HG02759 (cell line): ENCODE results near the gene RGS2.

Source experiments
- ATAC-seq: cut with Tn5 transposase; IDR thresholded peaks from one replicate; pipeline ENCODE4 v1.9.1; 2021; ENCODE audit warnings: mild to moderate bottlenecking, moderate library complexity; ENCODE audit not compliant: unreplicated experiment

RGS2 gene

GRCh38 chr1:192794768-192795035 lies 14.1 kb upstream of the RGS2 start:
- ATAC-seq, result no peak

- no peak for ATAC-seq
Measured at GRCh38 chr1:192795916-192796618, 12.8 kb upstream of the RGS2 start.

GRCh38 chr1:192797143-192797542 lies 11.7 kb upstream of the RGS2 start:
- ATAC-seq, result no peak

GRCh38 chr1:192797891-192798290 lies 10.9 kb upstream of the RGS2 start:
- no peak for ATAC-seq

GRCh38 chr1:192801451-192801850 lies 7.4 kb upstream of the RGS2 start:
- no peak for ATAC-seq

- no peak for ATAC-seq
Measured at GRCh38 chr1:192802406-192802805, 6.4 kb upstream of the RGS2 start.

- ATAC-seq, result no peak
Measured at GRCh38 chr1:192803501-192803900, 5.3 kb upstream of the RGS2 start.

- peak; percentile 12 for ATAC-seq
Measured at GRCh38 chr1:192805832-192806323, 3.0 kb upstream of the RGS2 start.

- peak; percentile 28 for ATAC-seq
Measured at GRCh38 chr1:192807211-192808162, 1.4 kb upstream of the RGS2 start.

- no peak for ATAC-seq
Measured at GRCh38 chr1:192808163-192808517, 699 bp upstream of the RGS2 start.

GRCh38 chr1:192809307-192810252 lies 741 bp downstream of the RGS2 start:
- ATAC-seq, result peak; percentile 5

GRCh38 chr1:192810253-192810880 lies 1.5 kb downstream of the RGS2 start:
- ATAC-seq, result no peak

- no peak for ATAC-seq
Measured at GRCh38 chr1:192811006-192811405, 2.2 kb downstream of the RGS2 start.

- ATAC-seq, result no peak
Measured at GRCh38 chr1:192811594-192812239, 2.9 kb downstream of the RGS2 start.

GRCh38 chr1:192812420-192813209 lies 3.8 kb downstream of the RGS2 start:
- no peak for ATAC-seq

- ATAC-seq, result no peak
Measured at GRCh38 chr1:192814805-192815204, 6.0 kb downstream of the RGS2 start.

- ATAC-seq, result no peak
Measured at GRCh38 chr1:192817246-192817645, 8.4 kb downstream of the RGS2 start.

- ATAC-seq, result no peak
Measured at GRCh38 chr1:192821296-192821695, 12.5 kb downstream of the RGS2 start.

GRCh38 chr1:192824511-192824910 lies 15.7 kb downstream of the RGS2 start:
- no peak for ATAC-seq
